Transverse colon (tissue), 4 donors: ENCODE measurements around the gene IFRD1.
"Not testable (repeated sequence)": the region's sequence is repeated elsewhere in the genome, so short reads cannot be mapped to it uniquely, and the experiment has no call there.

Experiments used
- CTCF ChIP-seq, 5 experiments: fragments of 200-600 bp in 3 of 5; fragments of 450-650 bp in 2 of 5; sonication (generic) in 3 of 5; IDR thresholded peaks; 1 replicate in 2 of 5; 2 replicates in 3 of 5; pipeline ENCODE4 v1.5.1; 2016 to 2017; ENCODE audit warnings: antibody characterized with exemption in 5 of 5, inconsistent platforms in 3 of 5, mild to moderate bottlenecking in 2 of 5, moderate library complexity in 1 of 5
- EP300 ChIP-seq: sonication (generic); formaldehyde crosslinking; IDR thresholded peaks from one replicate; pipeline ENCODE4 v1.6.1; 2017; ENCODE audit warnings: antibody characterized with exemption, low read depth
- POLR2A ChIP-seq: fragments of 450-650 bp; IDR thresholded peaks from one replicate; pipeline ENCODE4 v1.6.1; 2016; ENCODE audit warnings: antibody characterized with exemption, mild to moderate bottlenecking, moderate library complexity
- POLR2AphosphoS5 ChIP-seq, 3 donors: sonication (generic); formaldehyde crosslinking; IDR thresholded peaks; one replicate each; pipeline ENCODE4 v1.6.1; 2016; ENCODE audit warnings: antibody characterized with exemption in 3 of 3

- TF ChIP-seq CTCF (IDR thresholded peaks at IDR 0.05); POLR2A; POLR2AphosphoS5 (IDR thresholded peaks at IDR 0.05); EP300: not testable (repeated sequence)
Observed at GRCh38 chr7:112516418-112516817, 66.2 kb downstream of the IFRD1 start.
